AG20443 (cell line): ENCODE results near the gene EXOSC2.
"Not testable (repeated sequence)": the region's sequence is repeated elsewhere in the genome, so short reads cannot be mapped to it uniquely, and the experiment has no call there.

Experiments
- DNase-seq: peaks from one replicate; pipeline ENCODE4 v3.0.0; 2012; ENCODE audit warnings: low spot score, mixed read lengths

EXOSC2 gene

DNA sequence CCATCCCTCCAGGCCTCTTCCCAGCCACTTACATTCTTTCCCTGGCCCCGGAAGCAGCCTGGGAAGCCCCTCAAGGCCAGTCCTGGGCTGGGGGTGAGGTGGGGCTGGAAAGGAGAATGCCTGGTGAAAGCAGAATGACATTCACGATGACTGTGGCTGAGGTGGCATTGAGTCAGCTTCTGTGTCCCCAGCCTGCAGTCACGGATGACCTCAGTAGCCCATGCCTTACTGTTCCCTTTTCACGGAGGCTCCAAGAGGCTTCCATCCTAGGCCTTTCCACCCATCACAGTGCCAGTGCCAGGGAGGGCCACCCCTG, 26.5 kb upstream of the EXOSC2 start:
- DNase-seq: peak; percentile 15

DNA sequence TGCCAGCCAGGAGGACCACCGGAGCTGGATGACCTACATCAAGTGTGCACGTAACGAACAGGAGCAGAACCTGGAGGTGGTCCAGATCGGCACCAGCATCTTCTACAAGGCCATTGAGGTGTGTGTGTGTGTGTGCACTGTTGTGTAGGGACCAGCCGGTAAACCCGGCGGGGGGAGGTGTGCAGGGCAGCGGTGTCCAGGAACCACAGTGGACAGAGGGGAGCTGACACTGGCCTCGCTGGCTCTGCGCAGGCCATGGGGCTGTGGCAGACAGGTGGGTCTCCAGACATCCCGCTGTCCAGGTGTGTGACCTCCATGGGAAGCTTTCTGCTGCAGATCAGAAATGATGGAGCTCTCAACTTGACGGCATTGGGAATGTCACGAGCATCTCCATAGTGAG, 25.4 kb upstream of the EXOSC2 start:
- DNase-seq: peak; percentile 5

DNA sequence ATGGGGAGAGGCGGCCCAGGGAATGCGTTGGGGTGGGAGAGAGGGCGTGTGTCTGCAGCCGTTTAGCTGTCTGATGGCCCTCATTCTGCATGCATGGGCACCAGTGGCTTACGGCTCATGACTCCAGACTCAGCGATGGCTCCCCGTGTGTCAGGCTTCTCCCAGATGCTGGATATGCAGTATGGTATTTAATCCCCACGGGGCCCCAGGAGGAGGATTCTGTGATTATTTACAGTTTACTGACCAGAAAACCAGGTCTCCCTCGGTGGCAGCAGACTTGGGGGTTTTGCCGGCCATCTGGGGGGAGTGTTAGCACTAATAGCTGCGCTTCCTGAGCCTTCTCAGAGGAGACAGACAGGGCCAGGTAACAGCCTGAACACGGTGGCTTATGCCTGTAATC, 24.9 kb upstream of the EXOSC2 start:
- DNase-seq: no peak

DNA sequence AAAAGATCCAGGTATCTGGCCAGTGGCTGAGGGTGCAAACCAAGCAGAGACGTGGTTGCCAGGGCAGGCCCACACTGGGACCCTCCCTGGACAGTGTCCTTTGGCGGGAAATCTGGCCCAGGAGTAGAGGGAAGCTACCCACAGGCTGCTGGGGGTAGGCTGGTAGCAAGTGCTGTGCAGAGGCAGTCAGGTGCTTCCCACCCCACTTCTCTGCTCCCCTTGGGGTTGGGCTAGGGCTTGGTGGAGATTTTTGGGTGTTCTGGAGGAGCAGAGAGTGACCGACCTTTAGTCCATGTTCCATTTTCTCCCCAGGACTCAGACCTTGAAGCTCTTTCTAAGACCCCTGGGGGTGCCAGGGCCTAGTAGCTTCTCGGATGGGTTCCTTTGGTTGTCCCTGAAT, 23.6 kb upstream of the EXOSC2 start:
- DNase-seq: no peak

DNA sequence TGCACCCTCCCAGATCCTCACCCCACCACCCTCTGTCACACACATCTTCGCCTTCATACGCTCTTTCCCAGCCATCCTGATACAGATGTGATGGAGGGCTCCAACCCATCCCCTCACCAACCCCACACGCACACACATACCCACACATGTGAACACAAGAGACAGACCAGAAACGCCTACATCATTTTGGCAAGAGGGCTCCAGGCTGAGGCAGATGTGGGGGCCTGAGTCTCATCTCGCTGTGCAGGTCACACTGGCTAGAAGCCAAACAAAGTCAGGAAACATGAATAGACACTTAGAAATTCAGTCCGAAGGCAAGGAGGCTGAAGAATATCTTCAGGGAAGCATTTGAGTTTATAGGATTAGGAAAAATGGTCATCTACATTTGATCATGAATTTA, 22.9 kb upstream of the EXOSC2 start:
- no peak for DNase-seq

DNA sequence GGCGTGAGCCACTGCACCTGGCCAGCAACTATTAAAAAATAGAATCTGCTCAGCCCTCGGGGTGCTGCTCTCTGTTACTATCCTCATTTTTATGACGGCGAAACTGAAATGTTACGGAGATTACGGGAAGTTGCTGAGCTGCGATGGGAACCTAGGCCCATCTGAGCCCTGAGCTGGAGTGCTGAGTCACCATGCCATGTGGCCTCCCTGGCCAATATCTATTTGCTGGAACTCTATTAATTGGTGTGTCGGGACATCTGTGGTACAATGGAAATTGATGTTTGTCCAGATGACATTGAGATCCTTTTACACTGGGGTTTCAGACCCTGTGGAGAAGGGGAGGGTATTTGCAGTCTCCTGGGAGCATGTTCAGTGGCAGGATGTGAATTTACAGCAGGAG, 21.1 kb upstream of the EXOSC2 start:
- DNase-seq: peak; percentile 9

DNA sequence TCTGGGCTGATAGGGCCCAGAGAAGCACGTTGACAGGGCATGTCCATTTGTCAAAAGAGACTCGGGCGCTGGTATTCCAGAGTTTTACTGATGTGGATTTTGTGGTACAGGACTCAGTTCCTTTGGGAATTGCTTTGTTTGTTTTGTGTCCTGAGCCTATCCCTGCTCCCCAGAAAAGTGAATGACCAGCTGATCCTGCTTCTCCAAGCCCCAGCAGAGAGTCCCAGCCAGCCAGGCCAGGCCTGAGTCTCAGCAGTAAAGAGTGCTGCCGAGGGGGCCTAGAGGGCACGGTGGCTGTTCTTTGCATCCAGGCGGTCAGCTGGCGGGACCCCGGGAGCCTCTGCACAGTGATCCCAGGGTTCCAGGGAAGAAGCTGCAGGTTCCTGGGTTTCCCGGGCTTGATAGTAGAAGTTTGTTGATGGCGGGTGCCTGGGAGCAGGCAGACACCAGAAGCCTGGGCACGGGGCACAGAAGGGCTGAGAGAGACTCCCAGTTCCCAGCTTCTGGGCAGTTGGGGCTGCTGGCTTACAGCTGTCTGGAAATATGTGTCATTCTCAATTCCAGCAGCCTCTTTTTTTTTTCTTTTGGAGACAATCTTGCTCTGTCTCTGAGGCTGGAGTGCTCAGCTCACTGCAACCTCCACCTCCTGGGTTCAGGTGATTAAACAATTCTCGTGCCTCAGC, 20.5 kb upstream of the EXOSC2 start:
- DNase-seq: no peak

DNA sequence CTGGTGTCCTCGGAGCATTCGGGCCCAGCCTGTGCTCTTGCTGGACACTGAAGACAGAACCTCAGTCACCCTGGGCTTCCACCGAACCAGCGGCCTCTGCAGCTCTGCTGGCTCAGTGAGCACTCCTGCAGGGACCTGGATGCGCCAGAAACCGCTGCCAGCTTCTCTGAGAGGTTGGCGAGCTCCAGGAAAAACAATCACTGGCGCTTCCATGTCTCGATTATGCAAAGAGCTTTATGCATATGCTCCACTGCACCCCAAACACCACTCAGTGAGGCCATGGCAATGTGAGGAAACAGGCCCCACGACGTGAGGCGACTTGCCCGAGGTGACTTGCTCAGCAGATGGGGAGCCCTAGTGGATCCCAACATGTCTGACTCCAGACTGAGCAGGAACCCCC, 18.2 kb upstream of the EXOSC2 start:
- no peak for DNase-seq

DNA sequence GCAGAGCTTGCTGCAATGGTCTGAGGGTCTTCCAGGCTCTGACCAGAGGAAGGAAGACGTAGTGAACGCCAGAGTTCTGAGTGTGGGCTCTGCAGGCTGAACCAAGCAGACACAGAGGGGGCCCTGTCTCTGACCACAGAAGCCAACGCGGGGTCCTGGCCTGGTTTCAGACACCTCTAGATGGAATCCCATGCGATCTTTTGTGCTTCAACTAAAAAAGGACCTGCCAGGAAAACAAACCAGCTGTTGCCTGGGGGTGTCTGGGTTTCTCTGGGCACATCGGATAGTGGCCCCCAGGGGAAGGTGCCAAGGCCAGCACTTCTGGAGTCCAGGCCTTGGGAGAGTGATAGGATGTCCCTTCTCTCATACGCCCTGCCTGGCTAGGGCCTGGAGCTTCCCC, 16.3 kb upstream of the EXOSC2 start:
- no peak for DNase-seq

DNA sequence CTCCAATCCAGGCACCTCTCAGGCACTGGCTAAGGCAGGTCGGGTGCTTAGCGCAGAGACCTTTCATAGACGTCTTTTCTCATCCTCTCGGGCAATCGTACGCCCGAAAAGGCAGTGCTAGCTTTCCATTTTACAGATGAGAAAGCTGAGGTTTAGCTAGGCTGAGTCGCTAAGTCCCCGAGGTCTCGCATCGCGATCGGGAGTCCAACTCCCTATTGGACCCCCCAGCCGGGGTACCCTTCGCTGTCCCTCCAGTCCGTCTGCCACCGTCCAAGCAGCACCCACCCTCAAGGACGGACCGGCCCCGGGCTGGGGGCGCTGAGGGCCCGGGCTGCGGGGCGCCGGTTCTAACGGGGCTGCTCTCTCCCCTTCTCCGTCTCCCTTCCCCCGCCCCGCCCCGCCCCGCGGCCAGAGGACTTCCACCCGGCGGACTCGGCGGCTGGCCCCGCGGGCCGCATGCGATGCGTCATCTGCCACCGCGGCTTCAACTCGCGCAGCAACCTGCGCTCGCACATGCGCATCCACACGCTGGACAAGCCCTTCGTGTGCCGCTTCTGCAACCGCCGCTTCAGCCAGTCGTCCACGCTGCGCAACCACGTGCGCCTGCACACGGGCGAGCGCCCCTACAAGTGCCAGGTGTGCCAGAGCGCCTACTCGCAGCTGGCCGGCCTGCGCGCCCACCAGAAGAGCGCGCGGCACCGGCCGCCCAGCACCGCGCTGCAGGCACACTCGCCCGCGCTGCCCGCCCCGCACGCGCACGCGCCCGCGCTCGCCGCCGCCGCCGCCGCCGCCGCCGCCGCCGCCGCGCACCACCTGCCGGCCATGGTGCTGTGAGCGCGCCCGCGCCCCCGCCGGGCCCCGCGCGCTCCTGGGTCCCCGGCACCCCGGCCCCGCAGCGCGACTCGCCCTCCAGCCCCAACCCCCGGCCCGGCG, 12.5 kb upstream of the EXOSC2 start:
- peak; percentile 96 for DNase-seq

DNA sequence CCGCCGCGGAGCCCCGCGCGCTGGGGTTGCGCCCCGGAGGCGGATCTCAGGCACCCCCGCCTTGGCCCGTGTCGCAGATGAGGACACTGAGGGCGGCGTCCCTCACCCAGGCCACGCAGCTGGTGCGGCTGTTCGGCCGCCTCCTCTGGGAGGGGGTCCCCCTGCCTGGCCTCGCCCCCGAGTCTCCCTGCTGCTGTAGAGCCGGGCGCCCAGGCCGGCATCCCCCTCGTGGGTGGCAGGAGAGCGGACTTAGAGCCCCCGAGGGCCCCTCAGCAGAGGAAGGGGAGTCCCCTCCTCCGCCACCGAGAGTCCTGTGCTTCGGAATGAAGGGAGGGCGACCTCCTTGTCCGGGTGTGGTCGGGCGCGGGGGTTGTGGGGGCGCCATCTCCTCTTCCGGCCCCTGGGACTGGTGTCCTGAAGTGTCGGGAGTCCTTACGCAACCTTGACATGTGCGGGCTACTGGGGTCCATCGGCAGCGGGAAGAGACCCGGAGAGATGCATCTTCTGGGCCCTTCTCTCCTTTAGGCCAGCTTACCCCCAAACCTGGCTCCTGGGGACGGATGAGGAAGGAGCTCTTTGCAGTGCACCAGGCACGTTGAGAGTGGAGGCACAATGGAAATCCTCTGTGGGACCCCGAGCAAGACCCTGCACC, 11.7 kb upstream of the EXOSC2 start:
- DNase-seq: no peak

DNA sequence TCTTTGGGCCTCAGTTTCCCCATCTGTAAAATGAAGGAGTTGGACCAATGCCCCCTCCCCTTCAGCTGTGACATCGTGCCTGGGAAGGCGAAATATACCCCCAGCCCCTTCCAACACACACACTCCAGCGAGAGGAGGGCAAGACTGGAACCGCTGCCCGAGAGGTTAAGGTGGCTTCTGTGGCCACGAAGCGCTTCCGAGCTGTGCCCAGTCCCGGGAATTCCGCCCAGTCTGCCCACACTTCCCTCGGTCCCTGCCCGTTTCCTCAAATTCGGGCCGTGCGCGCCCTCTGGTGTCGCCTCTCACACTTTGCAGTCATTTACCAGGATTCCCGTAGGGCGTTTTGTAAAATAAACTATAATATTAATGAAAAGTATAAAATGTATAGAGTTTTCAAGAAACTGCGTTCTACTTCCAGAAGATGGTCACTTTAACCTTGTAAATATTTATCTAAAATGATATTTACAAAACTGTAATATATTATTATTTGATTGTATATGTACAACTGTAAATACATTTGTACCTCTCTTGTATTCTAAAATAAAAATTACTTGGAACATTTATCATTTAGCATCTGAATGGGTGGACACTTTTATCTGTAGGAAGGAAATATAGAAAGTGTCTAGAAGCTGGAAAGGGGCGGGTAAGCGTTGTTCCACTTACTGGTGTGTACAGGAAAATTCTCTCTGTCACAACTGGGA, 11.0 kb upstream of the EXOSC2 start:
- DNase-seq: peak; percentile 85

DNA sequence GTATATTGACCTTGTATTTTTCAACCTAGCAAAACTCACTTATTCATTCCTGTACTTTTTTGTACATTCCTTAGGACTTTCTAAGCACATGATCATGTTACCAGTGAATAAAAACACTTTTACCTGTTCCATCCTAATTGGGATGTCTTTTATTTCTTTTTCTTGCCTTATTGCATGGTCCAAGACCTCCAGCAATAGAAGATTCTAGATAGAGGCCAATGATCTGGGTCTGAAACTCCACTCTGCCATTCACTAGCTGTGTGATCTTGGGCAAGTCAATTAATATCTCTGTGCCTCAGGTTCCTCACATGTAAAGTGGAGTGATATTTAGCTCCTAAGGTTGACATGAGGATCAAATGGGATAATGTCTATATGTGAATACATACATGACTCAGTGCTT, 8.5 kb upstream of the EXOSC2 start:
- no peak for DNase-seq

DNA sequence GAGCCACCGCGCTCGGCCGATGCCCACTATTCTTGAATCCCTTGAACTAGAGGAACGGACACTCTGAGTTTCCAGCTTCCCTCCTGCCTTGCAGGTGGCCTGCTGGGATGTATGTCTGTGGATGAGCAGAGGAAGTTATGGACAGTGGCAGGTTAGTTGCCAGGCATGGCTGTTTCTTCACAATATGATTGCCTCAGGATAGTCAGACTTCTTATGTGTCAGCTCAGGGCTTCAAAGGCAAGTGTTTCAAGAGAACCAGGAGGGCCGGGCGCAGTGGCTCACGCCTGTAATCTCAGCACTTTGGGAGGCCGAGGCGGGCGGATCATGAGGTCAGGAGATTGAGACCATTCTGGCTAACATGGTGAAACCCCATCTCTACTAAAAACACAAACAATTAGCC, 7.6 kb upstream of the EXOSC2 start:
- not testable (repeated sequence) for DNase-seq

DNA sequence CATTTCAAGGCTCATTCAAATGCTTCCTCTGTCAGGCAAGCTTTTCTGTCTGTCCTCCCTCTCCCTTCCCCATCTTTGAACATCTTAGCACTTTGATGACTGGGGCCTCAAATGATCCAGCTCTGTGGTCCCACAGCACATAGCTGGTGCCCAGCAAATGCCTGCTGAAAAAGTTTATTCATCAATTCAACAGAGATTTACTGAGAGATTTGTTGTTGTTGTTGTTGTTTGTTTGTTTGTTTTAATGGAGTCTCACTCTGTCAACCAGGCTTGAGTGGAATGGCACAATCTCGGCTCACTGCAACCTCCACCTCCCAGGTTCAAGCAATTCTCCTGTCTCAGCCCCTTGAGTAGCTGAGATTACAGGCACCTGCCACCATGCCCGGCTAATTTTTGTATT, 6.0 kb upstream of the EXOSC2 start:
- DNase-seq: no peak

DNA sequence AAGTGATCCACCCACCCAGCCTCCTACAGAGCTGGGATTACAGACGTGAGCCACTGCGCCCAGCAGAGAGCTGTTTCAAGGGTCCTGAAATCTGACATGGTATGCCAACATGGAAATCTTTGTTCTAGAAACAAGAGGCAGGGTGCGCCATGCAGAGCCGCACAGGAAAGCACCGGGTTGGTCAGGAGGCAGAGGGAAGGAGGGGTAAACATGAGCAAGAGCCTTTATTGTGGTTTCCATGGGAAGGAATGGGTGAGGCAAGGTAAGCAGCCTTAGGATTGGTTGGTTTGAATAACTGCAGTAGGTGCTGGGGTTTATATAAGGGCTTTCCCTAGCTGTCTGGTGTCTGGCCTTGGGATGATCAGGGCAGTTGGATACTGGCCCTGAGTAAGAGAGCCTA, 5.5 kb upstream of the EXOSC2 start:
- DNase-seq: no peak

DNA sequence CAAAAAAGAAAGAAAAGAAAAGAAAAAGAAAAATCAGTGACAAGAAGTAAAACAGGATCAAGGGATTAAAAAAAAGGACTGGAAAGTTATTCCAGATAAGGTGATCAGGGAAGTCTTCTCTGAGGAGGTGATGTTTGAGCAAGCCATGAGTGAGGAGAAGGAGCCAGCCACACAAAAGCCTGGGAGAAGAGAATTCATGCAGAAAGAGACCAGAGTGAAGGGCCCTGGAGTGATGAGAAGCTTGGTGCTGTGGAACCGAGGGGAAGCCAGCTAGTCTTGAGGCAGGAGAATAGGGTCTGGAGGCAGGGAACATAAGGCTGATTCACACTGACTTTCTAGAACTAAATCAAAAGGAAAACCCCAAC, 4.0 kb upstream of the EXOSC2 start:
- DNase-seq: no peak

DNA sequence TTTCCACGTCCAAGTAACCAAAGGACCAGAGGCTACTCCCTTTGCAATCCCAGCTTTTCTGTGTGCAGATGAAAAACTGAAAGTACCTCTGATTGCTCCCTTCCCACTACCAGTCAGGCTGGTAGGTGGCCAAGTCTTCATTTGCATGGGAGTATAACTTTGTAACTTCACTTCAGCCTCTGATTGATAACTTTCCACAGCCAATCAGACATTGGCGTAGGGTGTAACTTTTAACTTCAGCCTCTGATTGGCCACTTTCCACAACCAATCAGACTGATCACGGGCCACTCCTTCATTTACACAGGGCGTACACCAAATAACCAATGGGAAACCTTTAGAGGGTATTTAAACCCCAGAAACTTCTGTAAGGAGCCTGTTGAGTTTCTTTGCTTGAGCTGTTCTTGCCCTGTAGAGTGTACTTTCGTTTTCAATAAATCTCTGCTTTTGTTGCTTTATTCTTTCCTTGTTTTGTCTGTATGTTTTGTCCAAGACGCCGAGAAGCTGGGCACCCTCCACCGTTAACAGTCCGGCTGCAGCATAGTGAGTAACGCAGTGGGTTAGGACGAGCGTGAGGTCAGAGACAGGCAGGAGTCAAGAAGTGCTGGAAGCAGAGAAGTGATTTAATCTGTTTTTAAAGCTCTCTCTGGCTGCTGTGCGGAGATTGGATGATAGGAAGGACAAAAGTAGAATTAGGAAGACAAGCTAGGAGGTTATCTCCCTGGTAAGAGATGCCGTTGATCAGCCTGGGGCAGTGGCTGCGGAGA, 3.5 kb upstream of the EXOSC2 start:
- peak; percentile 91 for DNase-seq

DNA sequence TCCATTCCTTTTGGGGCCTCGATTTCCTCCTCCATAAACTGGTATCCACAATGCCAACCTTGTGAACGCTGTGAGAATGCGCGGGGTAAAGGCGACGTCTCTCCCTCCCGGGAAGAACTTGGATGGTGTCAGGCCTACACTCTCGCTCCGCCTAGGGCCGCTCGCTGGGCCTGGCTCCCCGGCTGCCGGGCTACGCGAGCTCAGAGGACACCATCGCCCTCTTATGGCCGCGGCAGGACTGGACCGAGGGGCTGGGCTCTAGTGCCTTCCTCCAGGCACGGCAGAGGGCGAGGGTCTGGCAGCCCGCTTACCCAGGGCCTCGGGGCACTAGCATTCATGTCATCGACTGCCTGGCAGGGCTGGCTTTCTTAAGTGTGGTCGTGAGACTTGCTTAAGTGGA, 1.3 kb upstream of the EXOSC2 start:
- no peak for DNase-seq

DNA sequence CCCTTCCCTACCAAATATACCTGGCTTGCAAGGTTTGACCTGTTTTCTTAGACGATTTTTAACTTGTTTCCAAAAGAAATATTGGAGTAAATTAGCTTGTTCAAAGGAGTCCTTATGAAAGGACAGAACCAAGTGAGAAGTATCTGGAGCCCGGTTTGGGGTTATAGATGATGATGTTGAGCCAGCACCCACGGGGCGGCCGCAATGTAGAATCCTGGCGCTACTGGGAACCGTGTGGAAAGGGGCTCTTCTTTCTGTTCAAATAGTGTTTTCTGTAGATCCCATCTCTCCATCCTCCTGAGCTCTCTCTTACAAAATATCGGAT, 517 bp upstream of the EXOSC2 start:
- DNase-seq: no peak

DNA sequence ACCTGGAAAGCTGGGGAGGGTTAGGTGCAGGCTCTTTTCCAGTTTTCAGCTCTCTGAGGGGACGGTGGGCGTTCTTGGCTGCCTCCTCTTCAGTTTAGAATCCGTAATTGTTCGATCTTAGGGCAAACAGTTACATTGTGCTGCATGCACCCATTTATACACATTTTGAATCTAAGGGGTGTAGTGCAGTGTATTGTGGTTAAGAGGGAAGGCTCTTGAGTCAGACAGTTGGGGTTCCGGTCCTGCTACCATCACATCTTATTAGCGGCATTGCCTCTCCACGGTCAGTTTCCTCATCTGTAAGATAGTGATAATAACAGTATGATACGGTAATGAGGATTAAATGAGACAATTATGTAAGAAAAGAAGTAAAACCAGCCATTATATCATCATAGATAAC, 625 bp downstream of the EXOSC2 start:
- no peak for DNase-seq

DNA sequence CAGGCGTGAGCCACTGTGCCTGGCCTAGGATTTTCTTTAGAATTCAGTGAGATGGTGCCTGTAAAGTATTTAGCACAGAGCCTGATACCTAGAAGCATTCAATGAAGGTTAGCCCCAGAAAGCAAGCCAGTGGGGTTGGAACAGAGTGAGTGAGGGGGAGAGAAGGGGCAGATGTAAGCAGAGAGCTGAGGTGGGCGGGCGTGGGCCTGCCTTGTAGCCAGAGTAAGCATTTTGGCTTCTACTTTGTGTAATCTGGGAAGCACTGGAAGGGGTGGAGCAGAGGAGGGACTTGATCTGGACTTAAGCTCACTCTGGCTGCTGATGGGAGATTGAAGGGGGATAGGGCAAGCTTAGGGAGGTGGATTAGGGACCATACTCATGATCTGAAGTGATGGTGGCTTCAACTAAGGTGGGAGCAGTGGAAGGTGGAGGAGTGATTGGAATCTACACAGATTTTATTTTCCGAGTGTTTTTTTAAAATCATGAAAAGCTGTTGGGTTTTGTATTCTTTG, 2.6 kb downstream of the EXOSC2 start:
- DNase-seq: no peak
